K562 treated with DMSO at 1 percent for 48 hours (cell line): Measurements from ENCODE around the gene CNTN6. TPM values are rescaled to one million over a fixed set of nuclear protein-coding genes. Genes with fewer than 3 reads are reported as not detected.

ENCODE experiments used
- total RNA-seq: library from RNA; unstranded; fragments of 300-600 nt; gene quantifications from 2 replicates; pipeline ENCODE4 v1.2.3, GENCODE V29; 2022; ENCODE audit warnings: low replicate concordance; ENCODE audit errors: extremely low read depth

CNTN6 gene
- not detected in 2 replicates for total RNA-seq

GRCh38 chr3:1092771-1093170 lies at the start of gene CNTN6:
TSS of gene CNTN6 (plus strand) at chr3:1093024. CDS start at chr3:1148009, 54,985 bp downstream.

